HCT116 (cell line): ENCODE data around the gene SMIM5. TPM values are rescaled to one million over a fixed set of nuclear protein-coding genes. Genes with fewer than 3 reads are reported as not detected.

ENCODE experiments used
- ATAC-seq: fragments of 200-7000 bp; cut with Tn5 transposase; 2 replicates; pipeline ENCODE4 v1.9.1; 2020; ENCODE audit warnings: mild to moderate bottlenecking, moderate library complexity
- BruUV-seq: library from RNA; stranded (reverse); fragments of 400-500 nt; replicated peaks from 2 replicates; lab custom pipeline; 2021; lab: Mats Ljungman, UMichigan
- CTCF ChIA-PET: fragments of 300-600 bp; sonication (Branson Sonifier 250); formaldehyde crosslinking; loops from one replicate; lab custom pipeline; 2021; ENCODE audit warnings: antibody characterized with exemption; lab: Charles Lee
- POLR2A ChIA-PET: fragments of 300-600, 350-600 bp; sonication (Branson Sonifier 250); formaldehyde crosslinking; loops from one replicate; lab custom pipeline; 2021; ENCODE audit warnings: antibody characterized with exemption; lab: Charles Lee
- RAD21 ChIA-PET, 2 experiments: fragments of 300-600 bp; sonication (Branson Sonifier 250); formaldehyde crosslinking; loops; one replicate each; lab custom pipeline; 2023; ENCODE audit warnings: low total read pairs in 2 of 2; ENCODE audit not compliant: uncharacterized antibody in 2 of 2, unreplicated experiment in 2 of 2, low non-redundant PET in 1 of 2; lab: Charles Lee
- DNase-seq: peaks from one replicate; pipeline ENCODE4 v3.0.0-alpha.2; 2010; ENCODE audit warnings: low read depth, low spot score
- H2AFZ ChIP-seq: fragments of 200-600 bp; shearing (Covaris generic), sonication (generic); 2 replicates; pipeline ENCODE4 v1.6.1; 2017; ENCODE audit warnings: low read depth, mixed run types, mixed read lengths, antibody characterized with exemption, low read length; ENCODE audit not compliant: poor library complexity, severe bottlenecking
- H3K27ac ChIP-seq: 2 replicates; pipeline ENCODE4 v1.5.1; 2012; ENCODE audit warnings: low read depth, low read length
- H3K27me3 ChIP-seq: fragments of 200-600 bp; sonication (generic); 2 replicates; pipeline ENCODE4 v1.6.1; 2016; ENCODE audit warnings: mixed run types, low read length, mixed read lengths; ENCODE audit not compliant: insufficient read depth
- H3K36me3 ChIP-seq, 2 experiments: fragments of 200-500 bp in 1 of 2; fragments of 200-600 bp in 1 of 2; sonication (Bioruptor generic) in 1 of 2; sonication (generic) in 1 of 2; 2 replicates each; pipeline versions ENCODE4 v1.5.1 to v1.6.1; 2014 to 2016; ENCODE audit warnings: low read length in 2 of 2, inconsistent platforms in 1 of 2, mixed read lengths in 1 of 2, mixed run types in 1 of 2; ENCODE audit not compliant: insufficient read depth in 2 of 2, control insufficient read depth in 1 of 2
- H3K4me1 ChIP-seq, 2 experiments: fragments of 200-600 bp in 1 of 2; sonication (generic) in 1 of 2; 2 replicates each; pipeline versions ENCODE4 v1.5.1 to v1.6.1; 2012 to 2017; ENCODE audit warnings: low read length in 2 of 2, inconsistent platforms in 1 of 2, mild to moderate bottlenecking in 1 of 2, mixed read lengths in 1 of 2, mixed run types in 1 of 2, moderate library complexity in 1 of 2; ENCODE audit not compliant: insufficient read depth in 2 of 2, control insufficient read depth in 1 of 2
- H3K4me2 ChIP-seq: fragments of 200-600 bp; sonication (generic); 2 replicates; pipeline ENCODE4 v1.6.1; 2017; ENCODE audit warnings: mixed run types, low read length, mixed read lengths
- H3K4me3 ChIP-seq, 2 experiments: fragments of 200-600 bp in 1 of 2; sonication (generic) in 1 of 2; replicated peaks in 1 of 2; 2 replicates each; pipeline ENCODE4 v1.5.1; 2011 to 2016; ENCODE audit warnings: low read length in 2 of 2, control low read depth in 1 of 2, low read depth in 1 of 2, mild to moderate bottlenecking in 1 of 2, mixed read lengths in 1 of 2, mixed run types in 1 of 2
- H3K79me2 ChIP-seq: fragments of 200-600 bp; sonication (generic); 2 replicates; pipeline ENCODE4 v1.6.1; 2017; ENCODE audit warnings: mild to moderate bottlenecking, mixed run types, low read length, moderate library complexity, mixed read lengths; ENCODE audit not compliant: insufficient read depth
- H3K9ac ChIP-seq: fragments of 200-600 bp; sonication (generic); 2 replicates; pipeline ENCODE4 v1.6.1; 2016; ENCODE audit warnings: low read length, mixed read lengths
- H3K9me2 ChIP-seq: fragments of 200-600 bp; sonication (generic), shearing (Covaris generic); 2 replicates; pipeline ENCODE4 v1.6.1; 2017; ENCODE audit warnings: mixed run types, mild to moderate bottlenecking, moderate library complexity; ENCODE audit not compliant: insufficient read depth
- H3K9me3 ChIP-seq, 2 experiments: fragments of 200-500 bp in 1 of 2; fragments of 200-600 bp in 1 of 2; sonication (Bioruptor generic) in 1 of 2; sonication (generic) in 1 of 2; 2 replicates each; pipeline ENCODE4 v1.6.1; 2014 to 2017; ENCODE audit warnings: low read length in 2 of 2, mixed read lengths in 2 of 2, inconsistent platforms in 1 of 2, low read depth in 1 of 2, mild to moderate bottlenecking in 1 of 2, mixed run types in 1 of 2, moderate library complexity in 1 of 2; ENCODE audit not compliant: control insufficient read depth in 1 of 2, insufficient read depth in 1 of 2
- H4K20me1 ChIP-seq: fragments of 200-600 bp; sonication (generic), shearing (Covaris generic); 2 replicates; pipeline ENCODE4 v1.6.1; 2017; ENCODE audit warnings: mixed run types, mild to moderate bottlenecking, moderate library complexity; ENCODE audit not compliant: insufficient read depth
- ATF3 ChIP-seq: IDR thresholded peaks from 2 replicates; pipeline ENCODE4 v1.6.1; 2012
- CBX3 ChIP-seq: IDR thresholded peaks from 2 replicates; pipeline ENCODE4 v1.6.1; 2012; ENCODE audit warnings: low read depth
- CEBPB ChIP-seq: IDR thresholded peaks from 2 replicates; pipeline ENCODE4 v1.6.1; 2012; ENCODE audit warnings: low read depth
- EZH2 ChIP-seq: fragments of 200-600 bp; sonication (generic); IDR thresholded peaks from 2 replicates; pipeline ENCODE4 v1.6.1; 2017; ENCODE audit warnings: antibody characterized with exemption, mixed run types
- EZH2phosphoT487 ChIP-seq: fragments of 200-600 bp; IDR thresholded peaks from 2 replicates; pipeline ENCODE4 v1.6.1; 2018; ENCODE audit warnings: antibody characterized with exemption, borderline replicate concordance
- FOSL1 ChIP-seq: IDR thresholded peaks from 2 replicates; pipeline ENCODE4 v1.6.1; 2012; ENCODE audit warnings: low read depth
- RAD21 ChIP-seq: IDR thresholded peaks from 2 replicates; pipeline ENCODE4 v1.6.1; 2012; ENCODE audit warnings: low read depth, mild to moderate bottlenecking
- REST ChIP-seq: IDR thresholded peaks from 2 replicates; pipeline ENCODE4 v1.6.1; 2012; ENCODE audit warnings: low read depth
- SIN3A ChIP-seq: IDR thresholded peaks from 2 replicates; pipeline ENCODE4 v1.6.1; 2012; ENCODE audit warnings: low read depth
- TCF7L2 ChIP-seq: IDR thresholded peaks from 2 replicates; pipeline ENCODE4 v1.7.0; 2011; ENCODE audit warnings: borderline replicate concordance, inconsistent platforms; ENCODE audit not compliant: insufficient read depth, insufficient read length; ENCODE audit errors: extremely low read depth
- ZBTB33 ChIP-seq: IDR thresholded peaks from 2 replicates; pipeline ENCODE4 v1.6.1; 2011; ENCODE audit warnings: mild to moderate bottlenecking, low read length, moderate library complexity; ENCODE audit not compliant: insufficient replicate concordance; ENCODE audit errors: extremely low read depth
- ZNF274 ChIP-seq: fragments of 200-500 bp; sonication (Bioruptor generic); IDR thresholded peaks from 2 replicates; pipeline ENCODE4 v1.6.1; 2014; ENCODE audit warnings: mild to moderate bottlenecking, low read depth, low read length, inconsistent platforms
- intact Hi-C: fragments of 100-400 bp; cut with micrococcal nuclease; formaldehyde crosslinking; loops from 2 replicates; pipeline ENCODE4 v1.10.0; 2022
- total RNA-seq: library from RNA; stranded (reverse); gene quantifications from one replicate; pipeline ENCODE4 v1.2.1, GENCODE V29; 2021; ENCODE audit not compliant: unreplicated experiment

Gene SMIM5
- total RNA-seq, 1 experiment from 2014 or later, result 0.12 TPM

- no peak for TF ChIP-seq FOSL1
- no peak for TF ChIP-seq REST
- no peak for TF ChIP-seq ZNF274
Observed at GRCh38 chr17:75662511-75662910, 29.3 kb downstream of the SMIM5 start (continued).

GRCh38 chr17:75664099-75664549, 30.9 kb downstream of the SMIM5 start:
- Histone ChIP-seq H3K4me2 (no peak overlapping the region), H2AFZ (no peak overlapping the region), H3K36me3 (peaks cover 17 to 29% of the 10 kb centered on the region in 2 experiments; a peak in 3 of 4 replicates), H3K4me1 (peaks cover 13 to 19% of the 10 kb centered on the region in 2 experiments; a peak in 3 of 4 replicates), H3K9ac (no peak overlapping the region), H4K20me1 (no peaks in the 10 kb centered on the region), H3K79me2 (peaks cover 40% of the 10 kb centered on the region), H3K9me3 (no peaks in the 10 kb centered on the region), H3K27me3 (no peaks in the 10 kb centered on the region), H3K4me3 (no peak overlapping the region), H3K9me2 (no peaks in the 10 kb centered on the region), H3K27ac (no peak overlapping the region)
- TF ChIP-seq CEBPB (no peak), ATF3 (no peak), ZNF274 (no peak), SIN3A (no peak), RAD21 (no peak), ZBTB33 (no peak), TCF7L2 (no peak), CBX3 (no peak), EZH2phosphoT487 (no peak), EZH2 (no peak)
- no TSS peak for BruUV-seq
- ATAC-seq (no peak), DNase-seq (no peak)
- RAD21 ChIA-PET, result no interaction called here
- CTCF ChIA-PET, result no interaction called here
- POLR2A ChIA-PET, result no interaction called here
- intact Hi-C loops, result no loop called here
